ENCODE data around the gene AGO1. TPM values are rescaled to one million over a fixed set of nuclear protein-coding genes. Genes with fewer than 3 reads are reported as not detected.

The AGO1 gene
- total and polyA plus RNA-seq, 2 of the 8 experiments (the other 6 are each of a cell fraction or from before 2014, with no cell fraction given): 15.1 to 73.7 TPM

DNA sequence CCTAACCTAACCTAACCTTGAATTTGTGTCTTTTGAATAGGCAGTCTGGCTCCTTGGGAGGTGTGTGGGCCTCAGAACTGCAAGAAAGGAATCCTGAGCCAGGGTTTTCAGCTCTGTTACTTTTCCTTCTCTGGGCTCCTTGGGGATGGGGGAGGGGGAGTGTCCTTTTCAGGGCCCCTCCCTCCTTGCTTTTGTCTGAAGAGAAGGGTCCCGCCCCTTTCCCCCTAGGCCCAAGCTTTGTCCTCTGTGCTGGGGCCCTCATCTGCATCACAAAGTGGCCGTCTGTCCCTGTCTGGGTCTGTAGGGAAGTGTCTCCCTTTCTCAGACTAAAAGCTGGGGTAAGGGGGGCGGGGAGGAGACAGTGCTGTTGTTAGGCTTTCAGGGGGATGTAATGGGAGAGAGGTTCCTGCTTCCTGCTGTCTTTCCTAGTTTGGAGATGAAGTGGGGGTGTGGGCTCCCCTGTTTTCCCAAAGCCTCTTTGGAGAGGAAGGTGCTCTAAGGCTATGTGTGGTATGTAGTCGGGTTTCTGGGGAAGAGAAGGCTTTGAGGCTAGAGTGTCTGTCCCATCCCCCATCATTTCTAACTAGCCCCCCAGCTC is 3.1 kb downstream of the AGO1 start:
- peak; percentile 87 to 94 for DNase-seq (ENCODE audit: low read depth in 1 of 2, low spot score in 2 of 2)
- peak; percentile 98 for FAIRE-seq
- Histone ChIP-seq H3K56ac (replicated peaks; ENCODE audit: insufficient read length, low read depth, low read length) (no peak overlapping the region), H2AFZ (ENCODE audit: low read length) (no peak overlapping the region), H3K79me2 (ENCODE audit: control insufficient read depth in 1 of 2, insufficient read depth in 2 of 2, low read length in 2 of 2) (peaks cover 16 to 50% of the 10 kb centered on the region in 2 experiments), H3K27me3 (replicated peaks in 1 of 4; ENCODE audit: control insufficient read depth in 3 of 4, extremely low read depth in 1 of 4, insufficient read depth in 3 of 4, low read length in 3 of 4) (peaks cover 0 to 5% (median 2%) of the 10 kb centered on the region in 4 experiments; a peak in 2 of 7 replicates), H3K9me3 (ENCODE audit: insufficient read depth in 2 of 2, low read depth in 1 of 2, low read length in 1 of 2) (no peaks in the 10 kb centered on the region), H3K23ac (ENCODE audit: insufficient read length) (no peak overlapping the region), H2BK5ac (ENCODE audit: low read depth, low read length) (peak overlapping the region; percentile 12), H3K4me2 (ENCODE audit: insufficient read depth in 1 of 2, low read depth in 2 of 2, low read length in 2 of 2) (peak overlapping the region; percentile 75 to 97), H4K5ac (ENCODE audit: insufficient read length, low read depth, low read length) (no peak overlapping the region), H3K23me2 (ENCODE audit: low read depth, low read length) (peaks cover 10% of the 10 kb centered on the region), H3K36me3 (ENCODE audit: control insufficient read depth in 2 of 4, insufficient read depth in 4 of 4, low read length in 3 of 4) (peaks cover 0 to 17% (median 6%) of the 10 kb centered on the region in 4 experiments; a peak in 6 of 8 replicates), H2BK120ac (replicated peaks; ENCODE audit: low read depth, low read length) (no peak overlapping the region), H3K4ac (replicated peaks; ENCODE audit: insufficient read length, low read depth, low read length) (no peak overlapping the region), H3K9ac (replicated peaks in 1 of 4; ENCODE audit: extremely low read depth in 1 of 4, low read depth in 3 of 4, low read length in 3 of 4) (peak overlapping the region in 1 of 4 experiments; percentile 4; a peak in 1 of 7 replicates), H4K91ac (replicated peaks; ENCODE audit: insufficient read length, low read length) (no peak overlapping the region), H2BK20ac (ENCODE audit: low read length) (no peak overlapping the region), H4K20me1 (replicated peaks in 1 of 2; ENCODE audit: control insufficient read depth in 1 of 2, insufficient read depth in 2 of 2, low read length in 2 of 2) (peaks cover 22 to 25% of the 10 kb centered on the region in 2 experiments), H3K27ac (ENCODE audit: low read depth, low read length) (no peak overlapping the region), H3K14ac (ENCODE audit: insufficient read length) (no peak overlapping the region), H3K4me1 (replicated peaks in 1 of 4; ENCODE audit: control insufficient read depth in 3 of 4, insufficient read depth in 4 of 4, low read length in 3 of 4) (peaks cover 14 to 32% (median 29%) of the 10 kb centered on the region in 4 experiments), H3K18ac (ENCODE audit: extremely low read depth, low read length) (peak overlapping the region; percentile 36), H4K8ac (ENCODE audit: extremely low read depth, insufficient read depth, low read length) (no peak overlapping the region), H2BK12ac (ENCODE audit: low read depth, low read length) (peak overlapping the region; percentile 86), H2AK5ac (ENCODE audit: low read depth, low read length) (peak overlapping the region; percentile 98; the same call in 1 of the 2 replicates), H3K4me3 (ENCODE audit: extremely low read depth in 1 of 4, insufficient read depth in 2 of 4, low read depth in 3 of 4, low read length in 4 of 4) (peak overlapping the region; percentile 32 to 56 (median 40); a peak in 7 of 8 replicates), H2BK15ac (ENCODE audit: low read length) (no peak overlapping the region), H3K79me1 (ENCODE audit: low read depth, low read length) (peaks cover 12% of the 10 kb centered on the region)
- 0% methylated on average over 4 of the region's 4 CpGs; no CpG with 5 or more reads in 1 of the 2 experiments for WGBS, 2 experiments (ENCODE audit: extremely low coverage in 1 of 2, insufficient coverage in 1 of 2, insufficient read length in 1 of 2, insufficient replicate concordance in 2 of 2, low coverage in 1 of 2, low lambda C conversion rate in 2 of 2, missing lambda C conversion rate in 1 of 2)
- POLR2A ChIA-PET (ENCODE audit: partially characterized antibody): interaction anchor here (0.6 to 3.2 kb wide), 5 partner anchors 11 to 117 kb away, joined by 3 to 17 read pairs (median 4); partner anchors contain the start of genes AGO3 and CLSPN
- CTCF ChIA-PET (ENCODE audit: partially characterized antibody): interaction anchor here (0.8 to 3.4 kb wide), 4 partner anchors 15 to 45 kb away, joined by 3 to 12 read pairs (median 4); partner anchors contain the start of gene AGO3
- no peak for TF ChIP-seq JUN (IDR thresholded peaks at IDR 0.05; ENCODE audit: low read depth, low read length)
- no peak for TF ChIP-seq CREB1 (IDR thresholded peaks at IDR 0.05)
- no peak for TF ChIP-seq ATF2 (IDR thresholded peaks at IDR 0.05; ENCODE audit: low read length)
- no peak for TF ChIP-seq SP2 (IDR thresholded peaks at IDR 0.05; ENCODE audit: low read length)
- TF ChIP-seq CHD1 (IDR thresholded peaks at IDR 0.05; ENCODE audit: low read depth, low read length): no peak
- TF ChIP-seq MAX (IDR thresholded peaks at IDR 0.05): no peak
- TF ChIP-seq ZNF274 (IDR thresholded peaks at IDR 0.05; ENCODE audit: borderline replicate concordance, extremely low read depth, low read length): no peak
- TF ChIP-seq TBP (IDR thresholded peaks at IDR 0.05; ENCODE audit: low read depth, low read length): no peak
- no peak for TF ChIP-seq EGR1 (IDR thresholded peaks at IDR 0.05; ENCODE audit: borderline replicate concordance, low read depth, low read length)
- no peak for TF ChIP-seq RNF2 (IDR thresholded peaks at IDR 0.05; ENCODE audit: borderline replicate concordance, low read depth, low read length, missing control alignments, poor library complexity, severe bottlenecking)
- peak; percentile 80 for TF ChIP-seq ASH2L (IDR thresholded peaks at IDR 0.05; ENCODE audit: low read length)
